ENCODE results near the gene MAP3K19.

MAP3K19 gene

GRCh38 chr2:135010200-135010942, 36.9 kb downstream of the MAP3K19 start:
- TF ChIP-seq CTCF (conservative IDR thresholded peaks at IDR 0.05; ENCODE audit: low read depth, low read length): no peak
- no peak overlapping the region for H3K4me3 ChIP-seq (ENCODE audit: low read depth, low read length)
- no peak for DNase-seq (ENCODE audit: low read depth)

DNA sequence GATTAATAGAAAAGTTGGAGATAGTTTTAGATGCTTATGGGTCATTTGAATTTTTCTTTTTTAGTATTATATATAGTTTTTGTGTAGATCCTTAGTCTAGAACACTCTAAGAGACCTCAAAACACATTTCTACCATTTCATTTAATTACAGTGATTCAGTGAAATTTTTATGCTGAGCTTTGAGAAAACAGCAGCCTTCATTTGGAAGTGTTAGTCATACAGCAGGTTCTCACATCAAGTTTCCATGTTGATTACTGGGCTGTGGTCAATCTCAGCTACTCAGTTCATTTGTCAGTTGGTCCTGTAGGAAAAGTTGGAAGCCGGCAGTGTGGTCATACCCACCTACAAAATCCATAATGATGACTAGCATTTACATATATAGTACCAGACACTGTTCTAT, 37.9 kb downstream of the MAP3K19 start:
- TF ChIP-seq CTCF (conservative IDR thresholded peaks at IDR 0.05; ENCODE audit: low read depth, low read length): no peak
- no peak overlapping the region for H3K4me3 ChIP-seq (ENCODE audit: low read depth, low read length)
- no peak for DNase-seq (ENCODE audit: low read depth)

GRCh38 chr2:135005753-135006152, 41.5 kb downstream of the MAP3K19 start:
- no peak overlapping the region for H3K4me3 ChIP-seq (ENCODE audit: low read depth, low read length)
- DNase-seq (ENCODE audit: low read depth): no peak
- TF ChIP-seq CTCF (conservative IDR thresholded peaks at IDR 0.05; ENCODE audit: low read depth, low read length): no peak

GRCh38 chr2:135004005-135004746, 43.1 kb downstream of the MAP3K19 start:
- DNase-seq (ENCODE audit: low read depth): peak; percentile 80
- TF ChIP-seq CTCF (conservative IDR thresholded peaks at IDR 0.05; ENCODE audit: low read depth, low read length): peak; percentile 98
- H3K4me3 ChIP-seq (ENCODE audit: low read depth, low read length): no peak overlapping the region

GRCh38 chr2:135002836-135003235, 44.4 kb downstream of the MAP3K19 start:
- no peak overlapping the region for H3K4me3 ChIP-seq (ENCODE audit: low read depth, low read length)
- no peak for TF ChIP-seq CTCF (conservative IDR thresholded peaks at IDR 0.05; ENCODE audit: low read depth, low read length)
- no peak for DNase-seq (ENCODE audit: low read depth)

- H3K4me3 ChIP-seq (ENCODE audit: low read depth, low read length): no peak overlapping the region
- no peak for TF ChIP-seq CTCF (conservative IDR thresholded peaks at IDR 0.05; ENCODE audit: low read depth, low read length)
- DNase-seq (ENCODE audit: low read depth): no peak
Observed at GRCh38 chr2:134999521-134999920, 47.7 kb downstream of the MAP3K19 start.
